Fibroblast of lung (primary cell): Measurements from ENCODE around the gene KIF1B. TPM values are rescaled to one million over a fixed set of nuclear protein-coding genes. Genes with fewer than 3 reads are reported as not detected.

ENCODE experiments used
- DNase-seq, 2 donors: peaks; one replicate each; pipeline versions ENCODE4 v3.0.0 to v3.0.0-alpha.2; 2010; ENCODE audit warnings: low read depth in 2 of 2
- H2AFZ ChIP-seq: 2 replicates; pipeline ENCODE4 v1.5.1; 2012; ENCODE audit warnings: low read length, control low read depth, inconsistent platforms
- H3K27ac ChIP-seq: 2 replicates; pipeline ENCODE4 v1.5.1; 2011; ENCODE audit warnings: low read length, control low read depth; ENCODE audit not compliant: insufficient read depth
- H3K27me3 ChIP-seq: 2 replicates; pipeline ENCODE4 v1.5.1; 2011; ENCODE audit warnings: mild to moderate bottlenecking, low read length; ENCODE audit not compliant: control insufficient read depth, insufficient read depth
- H3K36me3 ChIP-seq: 2 replicates; pipeline ENCODE4 v1.5.1; 2011; ENCODE audit warnings: low read length; ENCODE audit not compliant: control insufficient read depth, insufficient read depth
- H3K4me1 ChIP-seq: 2 replicates; pipeline ENCODE4 v1.5.1; 2011; ENCODE audit warnings: low read length; ENCODE audit not compliant: control insufficient read depth, insufficient read depth; ENCODE audit errors: extremely low read depth
- H3K4me2 ChIP-seq: 2 replicates; pipeline ENCODE4 v1.5.1; 2011; ENCODE audit warnings: low read length, control low read depth; ENCODE audit not compliant: insufficient read depth; ENCODE audit errors: extremely low read depth
- H3K4me3 ChIP-seq, 4 experiments: fragments of 200-600 bp in 1 of 4; sonication (generic) in 1 of 4; replicated peaks in 1 of 4; 2 replicates each; pipeline ENCODE4 v1.5.1; 2011 to 2016; ENCODE audit warnings: low read length in 4 of 4, low read depth in 3 of 4, mild to moderate bottlenecking in 3 of 4, control low read depth in 2 of 4, inconsistent platforms in 1 of 4, mixed read lengths in 1 of 4; ENCODE audit not compliant: insufficient read depth in 1 of 4; ENCODE audit errors: control extremely low read depth in 1 of 4
- H3K79me2 ChIP-seq: 2 replicates; pipeline ENCODE4 v1.5.1; 2012; ENCODE audit warnings: mild to moderate bottlenecking, low read length, inconsistent platforms; ENCODE audit not compliant: control insufficient read depth, insufficient read depth
- H3K9ac ChIP-seq: 2 replicates; pipeline ENCODE4 v1.5.1; 2011; ENCODE audit warnings: mild to moderate bottlenecking, low read length, control low read depth; ENCODE audit not compliant: insufficient read depth
- H3K9me3 ChIP-seq: 2 replicates; pipeline ENCODE4 v1.5.1; 2012; ENCODE audit warnings: low read depth, low read length; ENCODE audit not compliant: control insufficient read depth, insufficient read depth
- H4K20me1 ChIP-seq: 2 replicates; pipeline ENCODE4 v1.5.1; 2011; ENCODE audit warnings: low read length; ENCODE audit not compliant: control insufficient read depth, insufficient read depth; ENCODE audit errors: extremely low read depth
- CTCF ChIP-seq, 2 donors: IDR thresholded peaks in 1 of 2; conservative IDR thresholded peaks in 1 of 2; 1 replicate in 1 of 2; 2 replicates in 1 of 2; pipeline ENCODE4 v1.5.1; 2011 to 2012; ENCODE audit warnings: low read length in 2 of 2, control low read depth in 1 of 2, inconsistent platforms in 1 of 2, low read depth in 1 of 2, mild to moderate bottlenecking in 1 of 2
- EZH2 ChIP-seq: IDR thresholded peaks from 2 replicates; pipeline ENCODE4 v1.5.1; 2012; ENCODE audit warnings: low read length, control low read depth, mild to moderate bottlenecking; ENCODE audit errors: missing control alignments
- polyA plus RNA-seq, 2 donors: library from polyadenylated mRNA; depleted of rRNA in 1 of 2; stranded (reverse) in 1 of 2; unstranded in 1 of 2; fragments of >200 nt; gene quantifications; 2 replicates each; pipeline ENCODE4 v1.2.1, GENCODE V29; 2011 to 2012; ENCODE audit warnings: missing spikeins in 1 of 2
- total RNA-seq: library from RNA; depleted of rRNA; stranded (reverse); fragments of >200 nt; gene quantifications from 2 replicates; pipeline ENCODE4 v1.2.1, GENCODE V29; 2014

The KIF1B gene
- total and polyA plus RNA-seq, 2 donors (not counting 1 experiment from before 2014, with no cell fraction given): 23.6 to 34.3 TPM

- Histone ChIP-seq H3K4me1 (no peaks in the 10 kb centered on the region), H2AFZ (no peak overlapping the region), H3K9ac (no peak overlapping the region), H3K79me2 (peaks cover 18% of the 10 kb centered on the region), H3K4me2 (no peak overlapping the region), H3K27me3 (no peaks in the 10 kb centered on the region), H3K9me3 (no peaks in the 10 kb centered on the region), H3K4me3 (no peak overlapping the region), H3K36me3 (no peaks in the 10 kb centered on the region), H4K20me1 (peaks cover 4% of the 10 kb centered on the region), H3K27ac (no peak overlapping the region)
- no peak for TF ChIP-seq EZH2
- no peak for TF ChIP-seq CTCF (conservative IDR thresholded peaks at IDR 0.05 in 1 of 2, IDR thresholded peaks at IDR 0.05 in 1 of 2; ENCODE audit: low read depth in 1 of 2, low read length in 2 of 2)
- no peak for DNase-seq
Observed at GRCh38 chr1:10207810-10208209, 2.6 kb upstream of the KIF1B start.

GRCh38 chr1:10208537-10208936, 1.8 kb upstream of the KIF1B start:
- Histone ChIP-seq H3K4me1 (no peaks in the 10 kb centered on the region), H3K27ac (no peak overlapping the region), H3K79me2 (peaks cover 25% of the 10 kb centered on the region), H3K4me2 (no peak overlapping the region), H3K9me3 (no peaks in the 10 kb centered on the region), H4K20me1 (peaks cover 4% of the 10 kb centered on the region), H2AFZ (no peak overlapping the region), H3K9ac (no peak overlapping the region), H3K4me3 (no peak overlapping the region), H3K36me3 (no peaks in the 10 kb centered on the region), H3K27me3 (no peaks in the 10 kb centered on the region)
- no peak for TF ChIP-seq CTCF (conservative IDR thresholded peaks at IDR 0.05 in 1 of 2, IDR thresholded peaks at IDR 0.05 in 1 of 2; ENCODE audit: low read depth in 1 of 2, low read length in 2 of 2)
- DNase-seq: no peak

- no peak for DNase-seq
- Histone ChIP-seq H3K79me2 (peaks cover 32% of the 10 kb centered on the region), H2AFZ (peak overlapping the region; percentile 77), H3K27me3 (no peaks in the 10 kb centered on the region), H3K4me2 (peak overlapping the region; percentile 61), H3K4me3 (peak overlapping the region; percentile 60 to 82 (median 68)), H3K36me3 (no peaks in the 10 kb centered on the region), H4K20me1 (peaks cover 4% of the 10 kb centered on the region), H3K4me1 (no peaks in the 10 kb centered on the region), H3K9ac (peak overlapping the region; percentile 92), H3K9me3 (no peaks in the 10 kb centered on the region), H3K27ac (peak overlapping the region; percentile 95)
- TF ChIP-seq CTCF (conservative IDR thresholded peaks at IDR 0.05 in 1 of 2, IDR thresholded peaks at IDR 0.05 in 1 of 2; ENCODE audit: low read depth in 1 of 2, low read length in 2 of 2): no peak
- no peak for TF ChIP-seq EZH2
Observed at GRCh38 chr1:10209590-10209904, 823 bp upstream of the KIF1B start.
